Caco-2 (cell line): ENCODE results near the gene MAP1LC3B2. TPM values are rescaled to one million over a fixed set of nuclear protein-coding genes. Genes with fewer than 3 reads are reported as not detected.
A peak's percentile ranks its signal among the peaks of the same experiment; 100 is the strongest.

Experiments
- BruUV-seq: library from RNA; stranded (reverse); fragments of 400-500 nt; replicated peaks from 2 replicates; lab custom pipeline; 2021; lab: Mats Ljungman, UMichigan
- CTCF ChIA-PET: fragments of 300-600 bp; sonication (Branson Sonifier 250); formaldehyde crosslinking; loops from one replicate; lab custom pipeline; 2022; ENCODE audit warnings: antibody characterized with exemption; lab: Charles Lee
- POLR2A ChIA-PET: fragments of 300-600 bp; sonication (Branson Sonifier 250); formaldehyde crosslinking; loops from one replicate; lab custom pipeline; 2022; ENCODE audit warnings: antibody characterized with exemption; lab: Charles Lee
- DNase-seq, 2 experiments: peaks; one replicate each; pipeline versions ENCODE4 v3.0.0 to v3.0.0-alpha.2; 2020 to 2022
- H3K27me3 ChIP-seq: replicated peaks from 2 replicates; pipeline ENCODE4 v1.6.0; 2011; ENCODE audit warnings: low read length; ENCODE audit not compliant: control insufficient read depth, insufficient read depth
- H3K36me3 ChIP-seq: 2 replicates; pipeline ENCODE4 v1.5.1; 2011; ENCODE audit warnings: low read length; ENCODE audit not compliant: control insufficient read depth, insufficient read depth
- H3K4me1 ChIP-seq: fragments of 250-450 bp; sonication (Bioruptor Pico); 2 replicates; pipeline ENCODE4 v1.5.1; 2020; ENCODE audit warnings: mild to moderate bottlenecking
- H3K4me3 ChIP-seq: 2 replicates; pipeline ENCODE4 v1.5.1; 2011; ENCODE audit warnings: low read depth, mild to moderate bottlenecking, control low read depth, low read length
- H3K9me3 ChIP-seq: fragments of 250-450 bp; sonication (Bioruptor Pico); 2 replicates; pipeline ENCODE4 v1.5.1; 2020; ENCODE audit warnings: mild to moderate bottlenecking, moderate library complexity
- H3K27ac Mint-ChIP-seq: one replicate; pipeline ENCODE4 v1.8.0; 2022; ENCODE audit warnings: mixed read lengths; ENCODE audit not compliant: unreplicated experiment
- H3K27me3 Mint-ChIP-seq: one replicate; pipeline ENCODE4 v1.8.0; 2022; ENCODE audit warnings: mixed read lengths; ENCODE audit not compliant: insufficient read depth, unreplicated experiment
- H3K36me3 Mint-ChIP-seq: one replicate; pipeline ENCODE4 v1.8.0; 2022; ENCODE audit warnings: mild to moderate bottlenecking, mixed read lengths; ENCODE audit not compliant: insufficient read depth, unreplicated experiment
- H3K4me1 Mint-ChIP-seq: one replicate; pipeline ENCODE4 v1.8.0; 2022; ENCODE audit warnings: low read depth, mixed read lengths; ENCODE audit not compliant: unreplicated experiment
- H3K4me3 Mint-ChIP-seq: one replicate; pipeline ENCODE4 v1.8.0; 2022; ENCODE audit warnings: mild to moderate bottlenecking, moderate library complexity, mixed read lengths; ENCODE audit not compliant: unreplicated experiment
- H3K9me3 Mint-ChIP-seq: one replicate; pipeline ENCODE4 v1.8.0; 2022; ENCODE audit warnings: mixed read lengths; ENCODE audit not compliant: unreplicated experiment
- intact Hi-C: fragments of 100-400 bp; cut with micrococcal nuclease; formaldehyde crosslinking; loops from one replicate; pipeline ENCODE4 v1.10.0; 2022; ENCODE audit not compliant: unreplicated experiment
- total RNA-seq: library from RNA; stranded (reverse); gene quantifications from 2 replicates; pipeline ENCODE4 v1.2.3, GENCODE V29; 2022
- TF ChIP-seq, protein P1 (sequence below), 2 experiments: fragments of 200-600 bp in 1 of 2; IDR thresholded peaks; 1 replicate in 1 of 2; 2 replicates in 1 of 2; pipeline versions ENCODE4 v1.5.1 to v1.8.0; 2011 to 2022; ENCODE audit warnings: antibody characterized with exemption in 1 of 2, control low read depth in 1 of 2, inconsistent platforms in 1 of 2, low read depth in 1 of 2, low read length in 1 of 2, mild to moderate bottlenecking in 1 of 2, moderate library complexity in 1 of 2; ENCODE audit not compliant: insufficient read depth in 1 of 2, severe bottlenecking in 1 of 2, unreplicated experiment in 1 of 2

MAP1LC3B2 gene
- total RNA-seq, 1 experiment from 2014 or later, result not detected

DNA sequence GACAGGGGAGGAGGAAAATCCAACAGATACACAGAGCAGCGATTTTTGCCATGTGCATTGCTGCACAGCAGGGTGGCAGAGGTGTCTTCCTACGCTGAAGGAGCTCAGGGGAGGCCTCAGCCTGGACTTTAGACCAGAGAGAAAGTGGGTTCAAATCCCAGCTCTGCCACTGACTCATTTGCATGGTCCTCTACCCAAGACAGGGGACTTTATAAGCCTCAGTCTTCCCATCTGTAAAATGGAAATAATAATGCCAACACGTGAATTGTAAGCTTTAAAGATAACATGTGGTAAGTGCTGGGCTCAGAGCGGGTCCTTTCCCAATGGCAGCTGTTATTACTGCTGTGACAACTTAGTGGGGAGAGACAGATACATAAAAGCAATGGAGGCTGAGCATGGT lies 62.0 kb downstream of the MAP1LC3B2 start:
- TF ChIP-seq, protein P1, sequence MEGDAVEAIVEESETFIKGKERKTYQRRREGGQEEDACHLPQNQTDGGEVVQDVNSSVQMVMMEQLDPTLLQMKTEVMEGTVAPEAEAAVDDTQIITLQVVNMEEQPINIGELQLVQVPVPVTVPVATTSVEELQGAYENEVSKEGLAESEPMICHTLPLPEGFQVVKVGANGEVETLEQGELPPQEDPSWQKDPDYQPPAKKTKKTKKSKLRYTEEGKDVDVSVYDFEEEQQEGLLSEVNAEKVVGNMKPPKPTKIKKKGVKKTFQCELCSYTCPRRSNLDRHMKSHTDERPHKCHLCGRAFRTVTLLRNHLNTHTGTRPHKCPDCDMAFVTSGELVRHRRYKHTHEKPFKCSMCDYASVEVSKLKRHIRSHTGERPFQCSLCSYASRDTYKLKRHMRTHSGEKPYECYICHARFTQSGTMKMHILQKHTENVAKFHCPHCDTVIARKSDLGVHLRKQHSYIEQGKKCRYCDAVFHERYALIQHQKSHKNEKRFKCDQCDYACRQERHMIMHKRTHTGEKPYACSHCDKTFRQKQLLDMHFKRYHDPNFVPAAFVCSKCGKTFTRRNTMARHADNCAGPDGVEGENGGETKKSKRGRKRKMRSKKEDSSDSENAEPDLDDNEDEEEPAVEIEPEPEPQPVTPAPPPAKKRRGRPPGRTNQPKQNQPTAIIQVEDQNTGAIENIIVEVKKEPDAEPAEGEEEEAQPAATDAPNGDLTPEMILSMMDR (IDR thresholded peaks at IDR 0.05; ENCODE audit: insufficient read depth in 1 of 2, low read depth in 1 of 2, low read length in 1 of 2, severe bottlenecking in 1 of 2, unreplicated experiment in 1 of 2), result no peak
- BruUV-seq, result no TSS peak
- H3K4me1 Mint-ChIP-seq, result peaks cover 25% of the 10 kb centered on the region
- peaks cover 7% of the 10 kb centered on the region for H3K36me3 Mint-ChIP-seq
- no peak overlapping the region for H3K4me3 Mint-ChIP-seq
- peaks cover 30% of the 10 kb centered on the region for H3K9me3 Mint-ChIP-seq
- H3K27me3 Mint-ChIP-seq, result no peaks in the 10 kb centered on the region
- Histone ChIP-seq H3K4me3 (no peak overlapping the region), H3K4me1 (peaks cover 25% of the 10 kb centered on the region), H3K36me3 (no peaks in the 10 kb centered on the region), H3K9me3 (peaks cover 22% of the 10 kb centered on the region), H3K27me3 (no peaks in the 10 kb centered on the region)
- intact Hi-C loops, result loop anchor here (2.0 kb wide), 1 partner anchor 16 kb away; no protein-coding TSS in a partner anchor
- POLR2A ChIA-PET, result no interaction called here
- no peak for DNase-seq
- CTCF ChIA-PET, result interaction anchor here (1.1 kb wide), 1 partner anchor 18 kb away, joined by 3 read pairs; no protein-coding TSS in a partner anchor
- peak overlapping the region; percentile 89 for H3K27ac Mint-ChIP-seq

GRCh38 chr12:116624516-116624915 lies 65.3 kb downstream of the MAP1LC3B2 start:
- TF ChIP-seq, protein P1 (IDR thresholded peaks at IDR 0.05; ENCODE audit: insufficient read depth in 1 of 2, low read depth in 1 of 2, low read length in 1 of 2, severe bottlenecking in 1 of 2, unreplicated experiment in 1 of 2), result no peak
- H3K4me3 ChIP-seq, result no peak overlapping the region
- no TSS peak for BruUV-seq
- peaks cover 23% of the 10 kb centered on the region for H3K4me1 ChIP-seq
- no peaks in the 10 kb centered on the region for H3K27me3 Mint-ChIP-seq
- peaks cover 20% of the 10 kb centered on the region for H3K9me3 Mint-ChIP-seq
- peaks cover 13% of the 10 kb centered on the region for H3K9me3 ChIP-seq
- CTCF ChIA-PET, result no interaction called here
- intact Hi-C loops, result no loop called here
- no peak overlapping the region for H3K27ac Mint-ChIP-seq
- H3K27me3 ChIP-seq, result no peaks in the 10 kb centered on the region
- H3K4me3 Mint-ChIP-seq, result no peak overlapping the region
- POLR2A ChIA-PET, result no interaction called here
- peaks cover 27% of the 10 kb centered on the region for H3K4me1 Mint-ChIP-seq
- no peak for DNase-seq
- peaks cover 6% of the 10 kb centered on the region for H3K36me3 Mint-ChIP-seq
- no peaks in the 10 kb centered on the region for H3K36me3 ChIP-seq

DNA sequence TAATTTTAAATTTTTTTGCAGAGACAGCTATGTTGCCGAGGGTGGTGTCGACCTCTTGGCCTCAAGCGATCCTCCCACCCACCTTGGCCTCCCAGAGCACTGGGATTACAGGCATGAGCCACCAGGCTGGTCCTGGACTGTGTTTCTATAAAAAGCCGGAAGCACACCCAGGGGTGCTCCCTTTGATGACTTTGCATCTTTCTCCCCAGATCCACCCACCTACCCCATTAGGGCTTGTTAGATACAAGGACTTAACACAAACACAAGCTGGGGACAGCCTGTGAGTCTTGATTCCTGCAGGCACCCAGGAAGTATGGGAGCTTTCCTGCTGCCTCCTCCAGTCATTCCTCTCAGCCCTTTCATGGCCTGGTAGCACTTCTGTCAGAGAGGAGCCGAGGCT lies 67.0 kb downstream of the MAP1LC3B2 start:
- DNase-seq, result no peak
- Histone ChIP-seq H3K4me1 (peaks cover 7% of the 10 kb centered on the region), H3K36me3 (no peaks in the 10 kb centered on the region), H3K27me3 (no peaks in the 10 kb centered on the region), H3K4me3 (no peak overlapping the region), H3K9me3 (peaks cover 13% of the 10 kb centered on the region; the same call in 1 of the 2 replicates)
- TF ChIP-seq, protein P1 (IDR thresholded peaks at IDR 0.05; ENCODE audit: insufficient read depth in 1 of 2, low read depth in 1 of 2, low read length in 1 of 2, severe bottlenecking in 1 of 2, unreplicated experiment in 1 of 2), result no peak
- CTCF ChIA-PET, result no interaction called here
- no peaks in the 10 kb centered on the region for H3K27me3 Mint-ChIP-seq
- H3K27ac Mint-ChIP-seq, result no peak overlapping the region
- H3K36me3 Mint-ChIP-seq, result peaks cover 6% of the 10 kb centered on the region
- POLR2A ChIA-PET, result no interaction called here
- BruUV-seq, result no TSS peak
- intact Hi-C loops, result no loop called here
- peaks cover 20% of the 10 kb centered on the region for H3K9me3 Mint-ChIP-seq
- no peak overlapping the region for H3K4me3 Mint-ChIP-seq
- peaks cover 18% of the 10 kb centered on the region for H3K4me1 Mint-ChIP-seq

Other genes starting within 250 kb of the MAP1LC3B2 start
- gene SPRING1, start 178.7 kb downstream of the MAP1LC3B2 start, total RNA-seq, result 68.5 and 69.6 TPM in 2 replicates
- 10.5 and 11.6 TPM in 2 replicates for gene RNFT2, start 178.9 kb downstream of the MAP1LC3B2 start, total RNA-seq